Measurements from ENCODE around the gene ZNF695. TPM values are rescaled to one million over a fixed set of nuclear protein-coding genes. Genes with fewer than 3 reads are reported as not detected.
A peak's percentile ranks its signal among the peaks of the same experiment; 100 is the strongest.

Gene ZNF695
- polyA plus RNA-seq, 3 donors from 2014 or later: not detected

DNA sequence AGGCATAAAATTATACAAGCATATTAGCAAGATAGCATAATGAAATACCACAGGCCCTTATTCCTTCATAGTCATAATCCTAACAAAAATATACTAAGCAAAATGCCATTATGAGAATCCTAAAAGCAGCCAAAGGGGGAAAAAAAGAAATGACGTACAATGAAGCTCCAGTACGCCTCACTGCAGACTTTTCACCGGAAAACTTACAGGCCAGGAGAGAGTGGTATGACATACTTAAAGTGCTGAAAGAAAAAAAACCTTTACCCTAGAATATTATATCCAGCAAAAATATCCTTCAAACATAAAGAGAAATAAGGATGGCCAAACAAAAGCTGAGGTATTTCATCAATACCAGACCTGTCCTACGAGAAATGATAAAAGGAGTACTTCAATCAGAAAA lies 19.5 kb downstream of the ZNF695 start:
- Mint-ChIP-seq H3K4me3 (no peak overlapping the region), H3K4me1 (no peaks in the 10 kb centered on the region), H3K36me3 (peaks cover 7 to 38% (median 16%) of the 10 kb centered on the region in 3 donors), H3K9me3 (peaks cover 42 to 96% (median 87%) of the 10 kb centered on the region in 6 donors), H3K27ac (no peak overlapping the region), H3K27me3 (ENCODE audit: low read depth in 3 of 3) (peaks cover 3 to 4% (median 4%) of the 10 kb centered on the region in 3 donors)
- no peak for DNase-seq

DNA sequence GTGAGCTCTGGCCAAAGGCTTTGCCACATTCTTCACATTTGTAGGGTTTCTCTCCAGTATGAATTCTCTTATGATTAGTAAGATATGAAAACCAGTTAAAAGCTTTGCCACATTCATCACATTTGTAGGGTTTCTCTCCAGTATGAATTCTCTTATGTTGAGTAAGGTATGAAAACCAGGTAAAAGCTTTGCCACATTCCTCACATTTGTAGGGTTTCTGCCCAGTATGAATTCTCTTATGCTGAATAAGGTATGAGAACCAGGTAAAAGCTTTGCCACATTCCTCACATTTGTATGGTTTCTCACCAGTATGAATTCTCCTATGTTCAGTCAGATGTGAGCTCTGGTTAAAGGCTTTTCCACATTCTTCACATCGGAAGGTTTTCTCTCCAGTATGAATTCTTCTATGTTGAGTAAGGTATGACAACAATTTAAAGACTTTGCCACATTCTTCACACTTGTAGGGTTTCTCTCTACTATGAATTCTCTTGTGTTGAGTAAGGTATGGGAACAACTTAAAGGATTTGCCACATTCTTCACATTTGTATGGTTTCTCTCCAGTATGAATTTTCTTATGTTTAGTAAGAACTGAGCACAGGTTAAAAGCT lies 20.7 kb downstream of the ZNF695 start:
- Mint-ChIP-seq H3K4me3 (no peak overlapping the region), H3K4me1 (no peaks in the 10 kb centered on the region), H3K27ac (no peak overlapping the region), H3K27me3 (ENCODE audit: low read depth in 3 of 3) (peaks cover 4 to 7% (median 4%) of the 10 kb centered on the region in 3 donors), H3K36me3 (peaks cover 7 to 41% (median 19%) of the 10 kb centered on the region in 3 donors), H3K9me3 (peaks cover 44 to 99% (median 90%) of the 10 kb centered on the region in 6 donors)
- no peak for DNase-seq

DNA sequence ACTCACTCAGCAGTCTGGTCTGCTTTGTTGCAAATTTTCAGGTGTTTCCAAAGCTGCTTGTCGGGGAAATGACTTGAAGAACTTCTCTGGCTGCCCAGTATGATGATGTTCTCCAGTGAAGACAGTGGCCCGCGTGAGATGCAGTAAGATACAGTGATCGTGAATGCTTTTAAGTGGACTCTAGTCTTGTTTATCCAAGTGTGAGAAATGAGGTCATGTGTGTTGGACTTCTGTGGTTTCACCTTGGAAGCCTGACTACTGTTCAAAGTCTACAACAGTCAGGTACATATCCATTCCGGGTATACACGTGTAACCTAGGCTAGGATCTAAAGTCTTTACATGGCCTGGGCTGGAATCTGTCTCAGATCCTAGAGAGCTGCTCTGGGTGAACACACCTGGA lies 29.1 kb downstream of the ZNF695 start:
- Mint-ChIP-seq H3K36me3 (peaks cover 4 to 7% (median 6%) of the 10 kb centered on the region in 3 donors), H3K27ac (no peak overlapping the region), H3K27me3 (ENCODE audit: low read depth in 3 of 3) (peaks cover 0 to 7% (median 6%) of the 10 kb centered on the region in 3 donors), H3K4me1 (no peaks in the 10 kb centered on the region), H3K9me3 (peaks cover 14 to 49% (median 24%) of the 10 kb centered on the region in 6 donors), H3K4me3 (no peak overlapping the region)
- no peak for DNase-seq

DNA sequence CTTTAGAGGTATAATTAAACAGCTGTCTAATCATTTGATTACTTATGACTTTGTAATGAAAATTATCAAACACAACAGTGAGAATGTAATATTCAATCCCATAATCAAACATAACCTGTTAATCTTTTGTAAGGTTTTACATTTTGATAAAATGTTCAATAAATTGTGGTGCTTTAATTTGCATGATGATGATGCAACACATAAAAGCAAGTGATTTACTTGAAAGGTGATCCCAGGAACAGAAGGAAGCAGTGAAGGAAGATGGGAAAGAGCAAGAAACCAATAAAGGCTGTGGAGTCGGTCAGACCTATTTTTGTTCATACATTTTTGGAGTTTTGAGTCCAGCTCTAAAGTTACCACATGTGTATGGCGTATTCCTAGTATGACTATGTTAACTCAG lies 29.6 kb downstream of the ZNF695 start:
- H3K27me3 Mint-ChIP-seq (ENCODE audit: low read depth in 3 of 3): peaks cover 0 to 6% (median 5%) of the 10 kb centered on the region in 3 donors
- no peaks in the 10 kb centered on the region for H3K4me1 Mint-ChIP-seq
- H3K9me3 Mint-ChIP-seq: peaks cover 12 to 44% (median 22%) of the 10 kb centered on the region in 6 donors
- H3K36me3 Mint-ChIP-seq: peaks cover 4 to 7% (median 6%) of the 10 kb centered on the region in 3 donors
- H3K27ac Mint-ChIP-seq: no peak overlapping the region
- H3K4me3 Mint-ChIP-seq: no peak overlapping the region
- DNase-seq: no peak

DNA sequence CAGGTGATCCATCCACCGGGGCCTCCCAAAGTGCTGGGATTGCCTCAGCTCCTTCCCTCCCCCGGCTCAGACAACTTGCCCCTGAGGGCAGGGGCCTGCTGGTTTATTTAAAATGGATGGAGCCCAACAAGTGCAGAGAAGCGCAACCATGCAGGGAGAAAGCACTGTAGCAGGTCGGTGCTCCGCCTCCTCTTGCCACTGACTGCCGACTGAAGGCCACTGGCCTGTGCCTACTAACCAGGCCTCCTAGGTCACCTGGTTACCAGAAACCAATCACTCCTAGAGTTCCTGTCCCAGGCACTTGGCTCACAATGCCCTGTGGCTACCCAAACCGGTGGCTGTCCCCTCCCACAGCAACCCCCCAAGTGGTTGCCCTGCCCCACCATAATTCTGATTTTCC lies 35.9 kb downstream of the ZNF695 start:
- H3K36me3 Mint-ChIP-seq: peaks cover 3 to 5% (median 3%) of the 10 kb centered on the region in 3 donors
- no peak overlapping the region for H3K4me3 Mint-ChIP-seq
- H3K27ac Mint-ChIP-seq: no peak overlapping the region
- no peak for DNase-seq
- no peaks in the 10 kb centered on the region for H3K27me3 Mint-ChIP-seq (ENCODE audit: low read depth in 3 of 3)
- peaks cover 0 to 9% (median 2%) of the 10 kb centered on the region in 6 donors for H3K9me3 Mint-ChIP-seq
- H3K4me1 Mint-ChIP-seq: no peaks in the 10 kb centered on the region

DNA sequence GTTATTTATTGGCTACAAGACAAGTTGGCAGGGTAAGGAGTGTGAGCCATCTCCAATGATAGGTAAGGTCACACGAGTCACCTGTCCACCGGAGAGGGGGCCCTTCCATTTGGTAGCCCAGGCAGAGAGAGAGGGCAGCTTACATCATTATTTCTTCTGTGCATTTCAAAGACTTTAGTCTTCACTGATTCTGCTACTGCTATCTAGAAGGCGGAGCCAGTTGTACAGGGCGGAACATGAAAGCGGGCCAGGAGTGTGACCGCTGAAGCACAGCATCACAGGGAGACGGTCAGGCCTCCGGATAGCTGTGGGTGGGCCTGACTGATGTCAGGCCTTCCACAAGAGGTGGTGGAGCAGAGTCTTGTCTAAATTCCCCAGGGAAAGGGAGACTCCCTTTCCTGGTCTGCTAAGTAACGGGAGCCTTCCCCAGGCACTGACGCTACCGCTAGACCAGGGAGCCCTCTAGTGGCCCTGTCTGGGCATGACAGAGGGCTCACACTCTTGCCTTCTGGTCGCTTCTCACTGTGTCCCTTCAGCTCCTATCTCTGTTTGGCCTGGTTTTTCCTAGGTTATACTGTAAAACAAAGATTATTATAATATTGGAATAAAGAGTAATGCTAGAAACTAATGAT lies 36.7 kb downstream of the ZNF695 start:
- Mint-ChIP-seq H3K4me3 (no peak overlapping the region), H3K4me1 (no peaks in the 10 kb centered on the region), H3K9me3 (peaks cover 0 to 5% (median 0%) of the 10 kb centered on the region in 6 donors), H3K36me3 (peaks cover 0 to 5% (median 3%) of the 10 kb centered on the region in 3 donors), H3K27me3 (ENCODE audit: low read depth in 3 of 3) (peaks cover 0 to 4% (median 0%) of the 10 kb centered on the region in 3 donors), H3K27ac (no peak overlapping the region)
- peak in 2 of 3 donors; percentile 14 to 35 for DNase-seq

DNA sequence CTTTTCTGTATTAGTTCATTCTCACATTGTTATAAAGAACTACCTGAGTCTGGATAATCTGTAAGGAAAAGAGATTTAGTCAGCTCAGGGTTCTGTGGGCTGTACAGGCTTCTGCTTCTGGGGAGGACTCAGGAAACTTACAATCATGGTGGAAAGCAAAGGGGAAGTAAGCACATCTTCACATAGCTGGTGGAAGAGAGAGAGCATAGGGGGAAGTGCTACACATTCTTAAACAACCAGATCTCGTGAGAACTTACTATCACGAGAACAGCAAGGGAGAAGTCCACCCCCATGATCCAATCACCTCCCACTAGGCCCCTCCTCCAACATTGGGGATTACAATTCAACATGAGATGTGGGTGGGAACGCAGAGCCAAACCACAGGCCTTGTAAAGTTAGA lies 38.2 kb downstream of the ZNF695 start:
- Mint-ChIP-seq H3K4me1 (no peaks in the 10 kb centered on the region), H3K27ac (peak overlapping the region in 1 of 6 donors; percentile 31), H3K4me3 (no peak overlapping the region), H3K27me3 (ENCODE audit: low read depth in 3 of 3) (peaks cover 0 to 4% (median 2%) of the 10 kb centered on the region in 3 donors), H3K9me3 (peaks cover 0 to 5% (median under 1%) of the 10 kb centered on the region in 6 donors), H3K36me3 (peaks cover 0 to 5% (median 5%) of the 10 kb centered on the region in 3 donors)
- DNase-seq: no peak

DNA sequence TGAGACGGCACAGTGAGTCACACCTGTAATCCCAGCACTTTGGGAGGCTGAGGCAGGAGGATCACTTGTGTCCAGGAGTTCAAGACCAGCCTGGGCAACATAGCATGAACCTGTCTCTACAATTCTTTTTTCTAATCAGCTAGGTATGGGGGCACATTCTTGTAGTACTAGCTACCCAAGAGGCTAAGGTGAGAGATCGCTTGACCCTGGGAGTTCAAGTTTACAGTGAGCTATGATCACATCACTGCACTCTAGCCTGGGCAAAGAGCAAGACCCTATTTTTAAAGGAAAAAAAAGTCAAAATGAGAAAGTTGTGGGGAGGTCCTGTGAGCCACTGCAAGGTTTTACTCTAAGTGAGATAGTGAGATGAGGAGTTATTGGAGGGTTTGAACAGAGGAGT lies 41.4 kb downstream of the ZNF695 start:
- H3K27ac Mint-ChIP-seq: no peak overlapping the region
- H3K27me3 Mint-ChIP-seq (ENCODE audit: low read depth in 3 of 3): peaks cover 0 to 4% (median 2%) of the 10 kb centered on the region in 3 donors
- peaks cover 0 to 5% (median under 1%) of the 10 kb centered on the region in 6 donors for H3K9me3 Mint-ChIP-seq
- no peak overlapping the region for H3K4me3 Mint-ChIP-seq
- no peak for DNase-seq
- H3K36me3 Mint-ChIP-seq: peaks cover 0 to 5% (median 5%) of the 10 kb centered on the region in 3 donors
- H3K4me1 Mint-ChIP-seq: no peaks in the 10 kb centered on the region

DNA sequence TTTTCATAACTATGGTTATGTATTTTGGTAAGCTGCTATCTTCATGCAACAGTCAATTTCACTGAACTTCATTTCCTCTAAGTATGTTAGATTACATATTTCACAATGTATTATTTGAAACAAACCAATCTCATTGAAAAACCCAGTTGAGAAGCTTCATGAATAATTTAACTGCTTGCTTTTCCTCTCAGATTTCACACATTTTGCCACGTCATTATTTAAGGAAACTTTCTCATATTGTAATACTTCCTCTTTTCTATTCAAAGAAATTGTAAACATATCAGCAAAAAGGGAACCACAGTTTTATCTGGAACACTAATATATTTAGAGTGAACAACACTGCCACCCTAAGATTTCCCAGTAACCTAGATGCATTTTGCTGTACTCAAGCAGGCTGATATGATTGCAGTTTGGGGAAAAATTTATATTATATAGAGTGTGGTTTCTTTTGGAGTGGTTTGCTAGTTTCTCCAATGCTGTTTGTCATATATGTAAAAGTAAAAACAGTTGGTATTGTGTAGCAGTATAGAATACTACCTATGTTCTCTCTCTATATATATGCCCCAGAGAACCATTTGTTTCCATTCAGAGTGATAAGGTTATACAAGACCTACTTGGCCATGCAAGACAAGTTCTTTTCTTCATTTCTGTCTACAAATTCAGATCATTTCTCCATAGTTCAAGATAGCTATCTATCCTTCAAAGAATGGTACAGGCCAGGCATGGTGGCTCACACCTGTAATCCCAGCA lies 47.7 kb downstream of the ZNF695 start:
- H3K9me3 Mint-ChIP-seq: no peaks in the 10 kb centered on the region
- H3K27ac Mint-ChIP-seq: peak overlapping the region in 1 of 6 donors; percentile 59
- H3K4me3 Mint-ChIP-seq: peak overlapping the region in 1 of 5 donors; percentile 40
- no peaks in the 10 kb centered on the region for H3K36me3 Mint-ChIP-seq
- H3K4me1 Mint-ChIP-seq: peaks cover 8 to 9% of the 10 kb centered on the region in 2 donors
- DNase-seq: no peak
- peaks cover 0 to 3% (median 0%) of the 10 kb centered on the region in 3 donors for H3K27me3 Mint-ChIP-seq (ENCODE audit: low read depth in 3 of 3)

DNA sequence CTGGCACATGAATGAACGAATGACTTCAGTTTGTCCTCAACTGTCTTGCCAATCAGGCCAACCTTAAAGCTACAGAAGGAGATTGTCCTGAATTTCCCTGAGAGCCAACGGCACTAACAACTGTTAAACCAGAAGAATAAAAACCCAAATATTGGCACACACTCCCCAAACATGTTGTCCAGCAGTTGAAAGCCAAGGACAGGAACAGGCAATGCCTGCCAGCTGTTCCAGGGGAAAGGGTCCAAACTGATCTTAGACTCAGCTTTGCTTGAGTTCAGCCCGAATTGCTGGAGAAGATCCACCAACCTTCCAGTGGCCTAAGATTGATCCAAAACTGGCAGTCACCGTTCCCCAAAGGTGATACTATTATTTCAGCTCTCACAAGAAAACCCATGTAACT lies 53.7 kb downstream of the ZNF695 start:
- Mint-ChIP-seq H3K27me3 (ENCODE audit: low read depth in 3 of 3) (no peaks in the 10 kb centered on the region), H3K4me1 (peaks cover 0 to 4% of the 10 kb centered on the region in 2 donors), H3K4me3 (no peak overlapping the region), H3K27ac (no peak overlapping the region), H3K36me3 (no peaks in the 10 kb centered on the region), H3K9me3 (no peaks in the 10 kb centered on the region)
- no peak for DNase-seq

DNA sequence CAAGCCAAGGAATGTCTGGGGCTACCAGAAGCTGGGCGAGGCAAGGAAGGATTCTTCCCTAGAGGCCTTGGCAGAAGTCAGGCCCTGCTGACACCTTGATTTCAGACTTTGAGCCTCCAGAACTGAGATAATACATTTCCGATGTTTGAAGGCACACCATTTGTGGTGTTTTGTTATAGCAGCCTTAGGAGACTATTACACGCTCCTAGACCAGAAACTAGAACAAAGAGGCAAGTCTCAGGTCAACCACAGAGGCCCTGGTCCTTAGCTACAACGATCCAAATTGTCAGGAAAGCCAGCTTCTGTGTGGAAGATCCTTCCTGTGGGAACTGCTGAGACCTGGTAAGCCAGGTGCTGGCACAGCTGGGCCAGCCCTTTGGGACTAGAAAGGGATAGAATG lies 56.4 kb downstream of the ZNF695 start:
- DNase-seq: no peak
- Mint-ChIP-seq H3K27me3 (ENCODE audit: low read depth in 3 of 3) (no peaks in the 10 kb centered on the region), H3K27ac (no peak overlapping the region), H3K4me3 (no peak overlapping the region), H3K36me3 (no peaks in the 10 kb centered on the region), H3K4me1 (no peaks in the 10 kb centered on the region), H3K9me3 (no peaks in the 10 kb centered on the region)

DNA sequence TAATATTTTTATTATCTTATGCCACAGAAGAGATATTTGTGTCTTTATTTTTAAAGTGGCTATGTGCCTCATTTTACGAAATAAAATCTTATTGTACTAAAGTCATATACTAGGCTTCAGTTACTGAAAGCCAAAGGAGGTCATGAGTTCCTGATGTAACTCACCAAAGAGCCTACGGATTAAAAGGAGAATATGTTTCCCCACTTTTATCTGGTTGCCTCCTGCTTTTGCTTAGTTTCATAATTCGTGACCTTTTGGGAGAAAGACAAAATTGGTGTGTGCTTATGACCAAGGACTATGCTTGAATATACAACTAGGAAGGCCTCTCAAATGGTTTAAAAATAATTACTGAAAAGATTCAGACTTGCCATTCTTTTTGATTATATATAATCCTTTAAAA lies 57.9 kb downstream of the ZNF695 start:
- Mint-ChIP-seq H3K4me3 (no peak overlapping the region), H3K27ac (no peak overlapping the region), H3K4me1 (no peaks in the 10 kb centered on the region), H3K27me3 (ENCODE audit: low read depth in 3 of 3) (peaks cover 0 to 3% (median 0%) of the 10 kb centered on the region in 3 donors), H3K9me3 (no peaks in the 10 kb centered on the region), H3K36me3 (no peaks in the 10 kb centered on the region)
- no peak for DNase-seq

DNA sequence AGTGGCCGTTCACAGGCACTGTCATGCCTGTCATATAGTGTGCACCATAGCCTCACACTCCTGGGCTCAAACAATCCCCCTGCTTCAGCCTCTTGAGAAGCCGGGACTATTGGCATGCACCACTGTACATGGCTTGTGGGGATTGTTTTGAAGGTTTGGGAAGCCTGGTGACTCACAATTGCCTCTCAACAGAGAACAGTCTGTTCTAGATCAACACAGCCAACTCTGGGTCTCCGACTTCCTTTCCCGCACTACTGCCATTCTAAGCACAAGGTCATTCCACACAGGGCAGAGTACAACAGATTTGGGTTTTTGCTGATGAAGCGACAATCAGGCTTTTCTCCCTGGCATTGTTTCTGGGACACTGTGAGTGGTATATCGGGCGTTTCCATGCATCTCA lies 60.6 kb downstream of the ZNF695 start:
- H3K27me3 Mint-ChIP-seq (ENCODE audit: low read depth in 3 of 3): peaks cover 0 to 3% (median 0%) of the 10 kb centered on the region in 3 donors
- no peaks in the 10 kb centered on the region for H3K4me1 Mint-ChIP-seq
- no peaks in the 10 kb centered on the region for H3K9me3 Mint-ChIP-seq
- no peak overlapping the region for H3K27ac Mint-ChIP-seq
- H3K36me3 Mint-ChIP-seq: no peaks in the 10 kb centered on the region
- no peak for DNase-seq
- no peak overlapping the region for H3K4me3 Mint-ChIP-seq

DNA sequence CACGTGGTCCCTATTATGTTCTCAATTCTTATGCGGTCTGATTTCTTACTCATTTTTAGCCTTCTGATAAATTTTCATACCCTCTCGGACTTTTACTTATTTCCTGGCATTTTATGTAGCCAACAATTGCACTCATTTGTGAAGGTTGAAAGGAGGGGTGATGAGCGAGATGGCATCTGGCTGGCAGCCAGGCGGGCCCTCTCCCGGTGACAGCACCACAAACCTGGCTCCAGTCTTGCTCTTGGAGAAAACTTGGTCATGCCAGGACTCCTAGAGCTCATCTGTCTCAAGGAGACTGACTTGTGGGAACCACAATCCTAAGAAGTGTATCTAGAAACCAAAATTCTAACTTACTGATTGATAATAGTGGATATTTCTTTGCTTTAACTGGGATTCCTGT lies 61.5 kb downstream of the ZNF695 start:
- Mint-ChIP-seq H3K27me3 (ENCODE audit: low read depth in 3 of 3) (peaks cover 0 to 3% (median 0%) of the 10 kb centered on the region in 3 donors), H3K4me3 (no peak overlapping the region), H3K4me1 (no peaks in the 10 kb centered on the region), H3K36me3 (no peaks in the 10 kb centered on the region), H3K27ac (no peak overlapping the region), H3K9me3 (no peaks in the 10 kb centered on the region)
- DNase-seq: no peak
